PC-3 (cell line): ENCODE data around the gene TMEM238L. TPM values are rescaled to one million over a fixed set of nuclear protein-coding genes. Genes with fewer than 3 reads are reported as not detected.

Experiments used
- ATAC-seq: fragments of 200-7000 bp; cut with Tn5 transposase; 2 replicates; pipeline ENCODE4 v1.9.1; 2020; ENCODE audit warnings: mild to moderate bottlenecking, moderate library complexity
- BruUV-seq: library from RNA; stranded (reverse); fragments of 400-500 nt; replicated peaks from 2 replicates; lab custom pipeline; 2021; lab: Mats Ljungman, UMichigan
- CTCF ChIA-PET: fragments of 300-600 bp; sonication (Branson Sonifier 250); formaldehyde crosslinking; loops from one replicate; lab custom pipeline; 2022; ENCODE audit warnings: antibody characterized with exemption; lab: Charles Lee
- POLR2A ChIA-PET: fragments of 300-600 bp; sonication (Branson Sonifier 250); formaldehyde crosslinking; loops from one replicate; lab custom pipeline; 2022; ENCODE audit warnings: antibody characterized with exemption; ENCODE audit not compliant: unreplicated experiment; lab: Charles Lee
- DNase-seq: peaks from one replicate; pipeline ENCODE4 v3.0.0-alpha.2; 2015
- H2AFZ ChIP-seq: fragments of 300-600 bp; sonication (generic); 2 replicates; pipeline ENCODE4 v1.6.0; 2016; ENCODE audit warnings: antibody characterized with exemption, low read length
- H3F3A ChIP-seq: fragments of 300-600 bp; sonication (generic); one replicate; pipeline ENCODE4 v1.6.0; 2017; ENCODE audit warnings: antibody characterized with exemption, low read length, control low read depth, mild to moderate bottlenecking; ENCODE audit not compliant: unreplicated experiment
- H3K27ac ChIP-seq: fragments of 300-600 bp; sonication (generic); 2 replicates; pipeline ENCODE4 v1.5.1; 2016; ENCODE audit warnings: mild to moderate bottlenecking, low read length
- H3K27me3 ChIP-seq: fragments of 300-600 bp; sonication (generic); 2 replicates; pipeline ENCODE4 v1.6.1; 2016; ENCODE audit warnings: low read length, mixed read lengths
- H3K36me3 ChIP-seq: fragments of 300-600 bp; sonication (generic); 2 replicates; pipeline ENCODE4 v1.6.1; 2016; ENCODE audit warnings: low read depth, mixed run types, low read length, mixed read lengths
- H3K4me1 ChIP-seq: fragments of 300-600 bp; sonication (generic); 2 replicates; pipeline ENCODE4 v1.5.1; 2016; ENCODE audit warnings: low read length; ENCODE audit not compliant: insufficient read depth
- H3K4me2 ChIP-seq: fragments of 300-600 bp; sonication (generic); 2 replicates; pipeline ENCODE4 v1.6.0; 2016; ENCODE audit warnings: low read length
- H3K4me3 ChIP-seq: fragments of 300-600 bp; sonication (generic); 2 replicates; pipeline ENCODE4 v1.5.1; 2016; ENCODE audit warnings: mild to moderate bottlenecking, low read length, mixed read lengths
- H3K79me2 ChIP-seq: fragments of 300-600 bp; sonication (generic); 2 replicates; pipeline ENCODE4 v1.6.1; 2017; ENCODE audit warnings: low read length, mixed read lengths
- H3K9ac ChIP-seq: fragments of 300-600 bp; sonication (generic); 2 replicates; pipeline ENCODE4 v1.6.0; 2016; ENCODE audit warnings: mild to moderate bottlenecking, low read length
- H3K9me2 ChIP-seq: fragments of 300-600 bp; sonication (generic); replicated peaks from 2 replicates; pipeline ENCODE4 v1.6.1; 2016; ENCODE audit warnings: mixed run types, low read length, mixed read lengths
- H3K9me3 ChIP-seq: fragments of 300-600 bp; sonication (generic); 2 replicates; pipeline ENCODE4 v1.6.1; 2016; ENCODE audit warnings: low read length, mixed read lengths
- H4K20me1 ChIP-seq: fragments of 300-600 bp; sonication (generic); 2 replicates; pipeline ENCODE4 v1.6.1; 2016; ENCODE audit warnings: low read length, mixed read lengths
- EZH2 ChIP-seq: fragments of 300-600 bp; sonication (generic); IDR thresholded peaks from one replicate; pipeline ENCODE4 v1.6.1; 2017; ENCODE audit warnings: antibody characterized with exemption, mild to moderate bottlenecking, low read length; ENCODE audit not compliant: unreplicated experiment
- EZH2phosphoT487 ChIP-seq: fragments of 300-600 bp; sonication (generic); IDR thresholded peaks from 2 replicates; pipeline ENCODE4 v1.6.1; 2018; ENCODE audit warnings: mild to moderate bottlenecking, antibody characterized with exemption, low read length, borderline replicate concordance
- intact Hi-C: fragments of 100-400 bp; cut with micrococcal nuclease; formaldehyde crosslinking; loops from 2 replicates; pipeline ENCODE4 v1.9.0; 2023
- total RNA-seq: library from RNA; depleted of rRNA; stranded (reverse); fragments of >200 nt; gene quantifications from 2 replicates; pipeline ENCODE4 v1.2.3, GENCODE V29; 2014
- TF ChIP-seq, protein P1 (sequence below): fragments of 300-600 bp; sonication (generic); conservative IDR thresholded peaks from 2 replicates; pipeline ENCODE4 v1.5.1; 2017; ENCODE audit warnings: antibody characterized with exemption, low read depth, mild to moderate bottlenecking, low read length

TMEM238L gene
- total RNA-seq, 1 experiment from 2014 or later = not detected

DNA sequence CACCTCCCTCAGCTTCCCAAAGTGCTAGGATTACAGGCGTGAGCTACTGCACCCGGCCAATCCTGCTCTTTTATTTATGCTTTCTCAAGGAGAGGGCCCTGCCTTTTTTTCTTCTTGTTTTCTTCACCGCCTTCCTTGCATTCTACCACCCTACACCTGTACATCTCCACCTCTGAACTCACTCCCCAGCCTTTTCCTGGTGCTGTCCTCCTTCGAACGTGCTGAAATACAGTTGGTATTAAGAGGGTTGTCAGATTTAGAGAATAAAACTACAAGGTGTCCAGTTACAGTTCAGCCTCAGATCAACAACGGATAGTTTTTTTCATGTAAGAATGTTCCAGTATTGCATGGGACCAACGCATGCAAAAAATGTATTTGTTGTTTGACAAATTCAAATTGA is 32.2 kb upstream of the TMEM238L start:
- no peak overlapping the region for H2AFZ ChIP-seq
- no peaks in the 10 kb centered on the region for H4K20me1 ChIP-seq
- H3K4me1 ChIP-seq = no peaks in the 10 kb centered on the region
- H3K4me3 ChIP-seq = no peak overlapping the region
- H3K4me2 ChIP-seq = no peak overlapping the region
- ChIA-PET CTCF (no interaction called here), POLR2A (no interaction called here)
- no peaks in the 10 kb centered on the region for H3K79me2 ChIP-seq
- TF ChIP-seq EZH2 = no peak
- no peak for TF ChIP-seq EZH2phosphoT487
- TF ChIP-seq, protein P1, sequence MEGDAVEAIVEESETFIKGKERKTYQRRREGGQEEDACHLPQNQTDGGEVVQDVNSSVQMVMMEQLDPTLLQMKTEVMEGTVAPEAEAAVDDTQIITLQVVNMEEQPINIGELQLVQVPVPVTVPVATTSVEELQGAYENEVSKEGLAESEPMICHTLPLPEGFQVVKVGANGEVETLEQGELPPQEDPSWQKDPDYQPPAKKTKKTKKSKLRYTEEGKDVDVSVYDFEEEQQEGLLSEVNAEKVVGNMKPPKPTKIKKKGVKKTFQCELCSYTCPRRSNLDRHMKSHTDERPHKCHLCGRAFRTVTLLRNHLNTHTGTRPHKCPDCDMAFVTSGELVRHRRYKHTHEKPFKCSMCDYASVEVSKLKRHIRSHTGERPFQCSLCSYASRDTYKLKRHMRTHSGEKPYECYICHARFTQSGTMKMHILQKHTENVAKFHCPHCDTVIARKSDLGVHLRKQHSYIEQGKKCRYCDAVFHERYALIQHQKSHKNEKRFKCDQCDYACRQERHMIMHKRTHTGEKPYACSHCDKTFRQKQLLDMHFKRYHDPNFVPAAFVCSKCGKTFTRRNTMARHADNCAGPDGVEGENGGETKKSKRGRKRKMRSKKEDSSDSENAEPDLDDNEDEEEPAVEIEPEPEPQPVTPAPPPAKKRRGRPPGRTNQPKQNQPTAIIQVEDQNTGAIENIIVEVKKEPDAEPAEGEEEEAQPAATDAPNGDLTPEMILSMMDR = no peak
- DNase-seq = no peak
- no peaks in the 10 kb centered on the region for H3K27me3 ChIP-seq
- H3K9ac ChIP-seq = no peak overlapping the region
- no peaks in the 10 kb centered on the region for H3K9me3 ChIP-seq
- no peaks in the 10 kb centered on the region for H3K9me2 ChIP-seq
- intact Hi-C loops = no loop called here
- H3K36me3 ChIP-seq = no peaks in the 10 kb centered on the region
- no TSS peak for BruUV-seq
- ATAC-seq = no peak
- no peak overlapping the region for H3K27ac ChIP-seq
- no peaks in the 10 kb centered on the region for H3F3A ChIP-seq

GRCh38 chr17:10831696-10832095 is 27.8 kb upstream of the TMEM238L start:
- Histone ChIP-seq H3F3A (no peaks in the 10 kb centered on the region), H3K4me2 (no peak overlapping the region), H3K9ac (no peak overlapping the region), H2AFZ (no peak overlapping the region), H4K20me1 (no peaks in the 10 kb centered on the region), H3K4me3 (no peak overlapping the region), H3K9me2 (no peaks in the 10 kb centered on the region), H3K4me1 (no peaks in the 10 kb centered on the region), H3K36me3 (no peaks in the 10 kb centered on the region), H3K9me3 (no peaks in the 10 kb centered on the region), H3K27ac (no peak overlapping the region), H3K27me3 (no peaks in the 10 kb centered on the region), H3K79me2 (no peaks in the 10 kb centered on the region)
- ATAC-seq = no peak
- no TSS peak for BruUV-seq
- intact Hi-C loops = no loop called here
- CTCF ChIA-PET = no interaction called here
- no peak for DNase-seq
- POLR2A ChIA-PET = no interaction called here
- TF ChIP-seq, protein P1 = no peak
- TF ChIP-seq EZH2 (no peak), EZH2phosphoT487 (no peak)

- Histone ChIP-seq H3K9ac (no peak overlapping the region), H3K27me3 (no peaks in the 10 kb centered on the region), H2AFZ (no peak overlapping the region), H3K79me2 (no peaks in the 10 kb centered on the region), H3K4me2 (no peak overlapping the region), H4K20me1 (no peaks in the 10 kb centered on the region), H3K36me3 (no peaks in the 10 kb centered on the region), H3K27ac (no peak overlapping the region), H3K4me1 (no peaks in the 10 kb centered on the region), H3K4me3 (no peak overlapping the region), H3K9me3 (no peaks in the 10 kb centered on the region), H3K9me2 (no peaks in the 10 kb centered on the region), H3F3A (no peaks in the 10 kb centered on the region)
- DNase-seq (no peak), ATAC-seq (no peak)
- no TSS peak for BruUV-seq
- intact Hi-C loops = no loop called here
- CTCF ChIA-PET = no interaction called here
- POLR2A ChIA-PET = no interaction called here
- TF ChIP-seq, protein P1 = no peak
- TF ChIP-seq EZH2phosphoT487 = no peak
- no peak for TF ChIP-seq EZH2
These were observed 24.1 kb upstream of the TMEM238L start for GRCh38 chr17:10827898-10828552.
